ENCODE results near the gene AMBRA1. TPM values are rescaled to one million over a fixed set of nuclear protein-coding genes. Genes with fewer than 3 reads are reported as not detected.

The AMBRA1 gene
- total RNA-seq, 1 experiment from 2014 or later = 17.2 TPM

GRCh38 chr11:46514370-46514769, 79.5 kb downstream of the AMBRA1 start:
- DNase-seq (ENCODE audit: low read depth) = no peak

- peak; percentile 7 for DNase-seq (ENCODE audit: low read depth)
Observed at GRCh38 chr11:46513934-46514342, 79.9 kb downstream of the AMBRA1 start.

GRCh38 chr11:46512261-46512881, 81.5 kb downstream of the AMBRA1 start:
- no peak for DNase-seq (ENCODE audit: low read depth)

GRCh38 chr11:46511342-46511741, 82.5 kb downstream of the AMBRA1 start:
- no peak for DNase-seq (ENCODE audit: low read depth)

- no peak for DNase-seq (ENCODE audit: low read depth)
Observed at GRCh38 chr11:46508360-46508759, 85.5 kb downstream of the AMBRA1 start.

DNA sequence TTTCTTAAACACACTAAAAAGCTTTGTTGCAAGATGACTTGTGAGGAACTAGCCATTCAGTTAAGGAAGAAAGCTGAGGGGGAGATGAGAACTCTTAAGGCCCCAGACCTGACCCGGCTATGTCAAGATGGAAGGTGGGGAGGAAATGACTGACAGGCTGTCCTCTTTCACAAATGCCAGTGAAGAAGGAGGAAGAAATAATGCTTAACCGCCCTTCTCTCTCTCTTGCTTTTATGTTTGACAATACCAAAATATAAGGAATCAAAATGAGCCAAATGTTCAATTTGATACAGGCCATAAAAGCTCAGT, 87.4 kb downstream of the AMBRA1 start:
- DNase-seq (ENCODE audit: low read depth) = no peak

GRCh38 chr11:46505741-46506482, 87.9 kb downstream of the AMBRA1 start:
- DNase-seq (ENCODE audit: low read depth) = no peak

DNA sequence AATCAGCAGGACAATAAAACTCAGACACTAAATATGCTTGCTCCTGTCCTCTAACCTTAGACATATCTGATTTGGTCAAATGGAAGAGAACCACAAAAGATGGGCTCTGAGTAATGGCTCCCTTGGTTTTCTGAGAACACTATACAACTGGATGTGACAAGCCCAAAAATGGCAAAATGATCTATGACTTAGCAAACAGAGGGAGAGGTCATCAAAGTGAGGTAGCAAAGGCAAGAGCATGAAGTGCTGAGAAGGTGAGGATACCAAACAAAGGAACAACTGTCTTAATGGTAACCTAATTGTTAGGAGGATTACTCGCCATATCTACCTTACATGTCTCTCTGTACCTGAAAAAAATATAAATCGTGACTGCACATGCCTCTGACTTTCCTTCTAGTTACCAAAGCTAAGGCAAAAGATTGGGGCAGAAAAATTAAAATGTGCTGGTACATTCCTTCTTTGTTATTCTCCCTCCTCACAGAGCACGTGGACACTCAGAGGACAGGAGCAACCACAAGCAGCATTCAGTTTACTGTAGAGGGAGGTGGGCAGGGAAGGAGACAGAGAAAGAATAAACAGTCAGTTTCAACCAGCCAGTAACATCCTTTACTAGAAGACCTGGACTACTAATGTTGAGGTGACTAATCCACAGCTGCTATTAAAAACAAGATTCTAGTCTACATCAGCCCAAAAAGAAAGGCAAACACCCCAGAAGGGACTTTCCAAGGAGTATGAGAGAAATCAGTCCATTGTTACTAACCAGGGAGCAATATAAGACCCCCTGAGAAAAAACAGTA, 88.8 kb downstream of the AMBRA1 start:
- peak; percentile 35 for DNase-seq (ENCODE audit: low read depth)

- no peak for DNase-seq (ENCODE audit: low read depth)
Observed at GRCh38 chr11:46499821-46500220, 94.0 kb downstream of the AMBRA1 start.

- DNase-seq (ENCODE audit: low read depth) = no peak
Observed at GRCh38 chr11:46498968-46499367, 94.9 kb downstream of the AMBRA1 start.

GRCh38 chr11:46498179-46498578, 95.6 kb downstream of the AMBRA1 start:
- DNase-seq (ENCODE audit: low read depth) = no peak

- no peak for DNase-seq (ENCODE audit: low read depth)
Observed at GRCh38 chr11:46497498-46497897, 96.3 kb downstream of the AMBRA1 start.

DNA sequence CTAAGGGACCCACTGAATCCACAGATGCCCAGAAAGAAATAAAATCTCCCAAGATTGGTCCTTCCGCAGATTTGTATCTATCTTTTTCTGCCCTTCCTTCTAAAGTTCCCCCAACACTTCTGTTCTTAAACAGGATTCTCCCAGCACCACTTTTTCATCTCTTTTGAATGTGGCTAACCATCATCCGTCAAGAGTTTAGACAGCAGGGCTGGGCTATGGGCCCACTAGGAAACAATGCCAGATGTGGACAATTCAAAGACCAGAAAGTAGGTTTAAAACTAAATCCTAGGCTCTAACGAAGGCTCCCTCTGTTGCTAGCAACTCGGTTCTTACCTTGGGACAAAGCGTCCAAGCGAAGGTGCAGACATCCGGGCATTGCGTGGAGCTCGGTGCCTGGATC, 100.0 kb downstream of the AMBRA1 start:
- DNase-seq (ENCODE audit: low read depth) = no peak

GRCh38 chr11:46492532-46492931, 101.3 kb downstream of the AMBRA1 start:
- no peak for DNase-seq (ENCODE audit: low read depth)

DNA sequence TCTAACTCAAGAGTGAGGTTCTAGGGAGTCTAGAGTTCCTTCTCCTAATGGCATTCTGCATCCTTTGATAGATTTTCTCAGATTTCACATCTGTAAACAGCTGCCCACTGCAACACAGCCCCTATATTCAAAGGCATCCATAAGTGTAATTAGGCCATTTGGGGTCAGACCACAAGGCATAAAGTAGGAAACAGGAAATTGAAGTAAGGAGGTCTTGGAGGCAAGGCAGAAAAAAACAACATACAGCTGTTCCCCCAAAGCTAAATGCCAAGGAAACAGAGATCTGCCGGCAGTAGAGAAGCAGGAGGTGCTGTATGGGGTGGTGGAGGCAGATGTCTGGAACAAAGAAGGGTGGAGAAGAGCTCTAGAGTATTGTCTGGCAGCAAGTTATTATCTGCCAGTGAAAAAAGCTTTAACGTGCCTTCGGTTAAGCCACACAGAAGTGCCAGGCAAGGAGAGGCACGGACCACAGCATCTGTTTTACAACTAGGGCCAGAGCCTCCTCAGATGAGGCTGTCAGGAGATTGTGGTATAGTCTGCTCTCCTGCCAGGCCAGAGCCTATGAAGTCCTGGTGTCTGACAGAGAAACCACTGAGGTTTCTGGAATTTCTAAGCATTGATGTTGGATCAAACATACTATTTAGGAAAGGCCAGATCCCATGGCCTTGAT, 102.0 kb downstream of the AMBRA1 start:
- no peak for DNase-seq (ENCODE audit: low read depth)

DNA sequence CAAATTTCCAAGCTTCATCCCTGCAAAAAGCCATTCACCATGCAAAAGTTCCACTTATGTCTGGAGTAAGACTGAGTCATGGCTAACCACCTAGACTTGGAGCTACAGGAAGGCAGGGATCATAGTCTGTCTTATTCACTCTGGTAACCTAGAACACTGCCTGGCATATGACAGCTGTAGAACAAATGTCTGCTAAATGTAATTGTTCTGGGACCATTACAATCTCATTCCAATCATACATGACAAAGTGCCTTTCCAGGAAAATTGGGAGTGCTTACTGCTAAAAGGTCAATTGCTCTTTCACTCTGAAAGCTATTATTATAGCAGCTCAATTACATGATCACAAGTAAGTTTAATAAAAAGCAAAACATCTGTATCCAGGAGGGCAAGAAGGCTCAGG, 103.2 kb downstream of the AMBRA1 start:
- peak; percentile 51 for DNase-seq (ENCODE audit: low read depth)

GRCh38 chr11:46489656-46490560, 103.9 kb downstream of the AMBRA1 start:
- DNase-seq (ENCODE audit: low read depth) = peak; percentile 41

DNA sequence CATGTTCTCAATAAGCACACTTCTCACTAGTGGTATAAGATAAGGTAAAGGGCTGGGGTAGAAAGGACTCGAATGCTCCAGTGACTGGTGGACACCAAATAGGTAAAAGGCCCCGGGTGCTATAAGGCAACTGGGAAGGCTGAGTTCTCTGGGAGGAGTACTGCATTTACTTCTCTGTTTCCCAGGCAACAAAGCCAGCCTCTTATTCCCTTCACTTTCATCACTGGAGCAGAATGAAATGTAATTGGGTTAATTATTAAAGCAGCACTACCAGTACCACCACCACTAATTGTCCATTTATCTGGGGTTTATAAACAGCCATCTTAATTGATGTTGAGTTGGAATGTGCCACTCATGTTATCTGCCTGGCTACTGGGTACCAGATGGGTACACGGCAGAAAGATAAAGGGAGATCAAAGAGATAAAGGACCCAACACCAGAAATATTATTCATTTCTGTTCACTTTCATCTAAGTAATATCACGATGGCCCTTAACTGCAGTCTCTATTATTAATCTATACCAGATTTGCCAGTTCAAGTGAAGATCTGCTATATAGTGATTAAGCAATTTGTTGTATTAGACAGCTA, 107.9 kb downstream of the AMBRA1 start:
- no peak for DNase-seq (ENCODE audit: low read depth)

DNA sequence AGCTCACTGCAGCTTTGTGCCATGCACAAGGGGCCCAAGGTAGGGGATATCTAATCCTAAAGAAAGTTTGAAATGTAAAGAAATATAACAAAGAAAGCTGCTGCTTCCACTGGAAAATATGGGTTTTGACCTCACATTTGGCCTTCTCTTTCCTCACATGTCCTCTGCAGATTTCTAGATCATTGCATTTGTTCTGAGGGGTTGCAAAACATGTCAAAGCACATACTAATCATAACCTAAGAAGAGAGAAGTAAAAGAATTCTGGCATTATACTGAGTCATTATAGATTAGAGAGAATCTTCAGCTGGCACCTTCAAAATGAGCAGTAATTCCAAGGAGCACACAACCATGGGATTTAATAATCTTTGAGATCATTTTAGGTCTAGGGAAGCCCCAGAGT, 109.7 kb downstream of the AMBRA1 start:
- DNase-seq (ENCODE audit: low read depth) = no peak

GRCh38 chr11:46480909-46481308, 112.9 kb downstream of the AMBRA1 start:
- DNase-seq (ENCODE audit: low read depth) = no peak

Data from HT1080 (cell line).